Gastroesophageal sphincter (tissue), 4 donors: ENCODE measurements around the gene KLHDC7B. TPM values are rescaled to one million over a fixed set of nuclear protein-coding genes. Genes with fewer than 3 reads are reported as not detected.
"Not testable (repeated sequence)": the region's sequence is repeated elsewhere in the genome, so short reads cannot be mapped to it uniquely, and the experiment has no call there.

Experiments used
- ATAC-seq: fragments of 150-250 bp; one replicate; pipeline ENCODE4 v1.9.1; 2016; ENCODE audit warnings: mild to moderate bottlenecking, moderate library complexity
- H3K27ac ChIP-seq, 4 donors: fragments of 200-600 bp; sonication (generic) in 3 of 4; 1 replicate in 3 of 4; 2 replicates in 1 of 4; pipeline ENCODE4 v1.5.1; 2016 to 2019
- H3K27me3 ChIP-seq: fragments of 200-600 bp; sonication (generic); one replicate; pipeline ENCODE4 v1.5.1; 2019
- H3K36me3 ChIP-seq, 2 donors: fragments of 200-600 bp; sonication (generic); one replicate each; pipeline ENCODE4 v1.5.1; 2019; ENCODE audit warnings: control low read depth in 1 of 2
- H3K4me1 ChIP-seq, 3 donors: fragments of 200-600 bp; sonication (generic); 1 replicate in 2 of 3; 2 replicates in 1 of 3; pipeline ENCODE4 v1.5.1; 2016 to 2019; ENCODE audit warnings: control low read depth in 2 of 3
- H3K4me3 ChIP-seq, 2 donors: fragments of 200-600 bp; sonication (generic); one replicate each; pipeline ENCODE4 v1.5.1; 2019; ENCODE audit warnings: mild to moderate bottlenecking in 1 of 2, moderate library complexity in 1 of 2
- H3K9me3 ChIP-seq, 3 donors: fragments of 200-600 bp; sonication (generic); one replicate each; pipeline ENCODE4 v1.5.1; 2017 to 2019; ENCODE audit warnings: control low read depth in 2 of 3
- CTCF ChIP-seq, 4 experiments: fragments of 200-600 bp in 2 of 4; fragments of 450-650 bp in 2 of 4; sonication (generic) in 1 of 4; IDR thresholded peaks; one replicate each; pipeline ENCODE4 v1.5.1; 2017 to 2019; ENCODE audit warnings: antibody characterized with exemption in 4 of 4, mild to moderate bottlenecking in 2 of 4, moderate library complexity in 2 of 4
- EP300 ChIP-seq: sonication (generic); formaldehyde crosslinking; IDR thresholded peaks from one replicate; pipeline ENCODE4 v1.6.1; 2017; ENCODE audit warnings: antibody characterized with exemption, mild to moderate bottlenecking
- POLR2A ChIP-seq, 2 donors: fragments of 450-650 bp; IDR thresholded peaks; one replicate each; pipeline ENCODE4 v1.6.1; 2017; ENCODE audit warnings: antibody characterized with exemption in 2 of 2, mild to moderate bottlenecking in 2 of 2, moderate library complexity in 1 of 2
- POLR2AphosphoS5 ChIP-seq: sonication (generic); formaldehyde crosslinking; IDR thresholded peaks from one replicate; pipeline ENCODE4 v1.6.1; 2017; ENCODE audit warnings: antibody characterized with exemption
- WGBS, 2 donors: methylation state at CpG; one replicate each; pipeline ENCODE4 v1.1.5; 2018; ENCODE audit warnings: low coverage in 1 of 2; 5-methylcytosine and 5-hydroxymethylcytosine counted together
- total RNA-seq, 4 donors: library from RNA; depleted of rRNA; stranded (reverse); fragments of >200 nt; gene quantifications; one replicate each; pipeline ENCODE4 v1.1.0, GENCODE V29; 2016

Gene KLHDC7B
- total RNA-seq, 4 donors from 2014 or later = 0.08 to 0.31 (median 0.27) TPM; not detected in 1

- no peak for ATAC-seq
- Histone ChIP-seq H3K36me3 (no peaks in the 10 kb centered on the region), H3K4me1 (peaks cover 0 to 11% (median 0%) of the 10 kb centered on the region in 3 donors), H3K27ac (peak overlapping the region in 3 of 4 donors; percentile 68 to 85 (median 74)), H3K9me3 (no peaks in the 10 kb centered on the region), H3K4me3 (no peak overlapping the region), H3K27me3 (peaks cover 71% of the 10 kb centered on the region)
- TF ChIP-seq EP300 (no peak), POLR2A (IDR thresholded peaks at IDR 0.05) (no peak), CTCF (IDR thresholded peaks at IDR 0.05) (no peak), POLR2AphosphoS5 (no peak)
- 74 to 78% methylated on average over 6 to 13 of the region's 13 CpGs for WGBS, 2 donors
Measured at GRCh38 chr22:50537765-50538164, 7.9 kb upstream of the KLHDC7B start.

GRCh38 chr22:50540381-50540780 is 5.3 kb upstream of the KLHDC7B start:
- H3K36me3 ChIP-seq = no peaks in the 10 kb centered on the region
- WGBS, 2 donors = 82 to 91% methylated on average over 10 of the region's 10 CpGs
- peak overlapping the region in 2 of 4 donors; percentile 68 to 74 for H3K27ac ChIP-seq
- TF ChIP-seq EP300 (no peak), POLR2A (IDR thresholded peaks at IDR 0.05) (no peak), POLR2AphosphoS5 (no peak), CTCF (IDR thresholded peaks at IDR 0.05) (no peak)
- no peak overlapping the region for H3K4me3 ChIP-seq
- no peak for ATAC-seq
- H3K4me1 ChIP-seq = peaks cover 0 to 20% (median 9%) of the 10 kb centered on the region in 3 donors
- H3K27me3 ChIP-seq = peaks cover 66% of the 10 kb centered on the region
- no peaks in the 10 kb centered on the region for H3K9me3 ChIP-seq

GRCh38 chr22:50541667-50542026 is 4.1 kb upstream of the KLHDC7B start:
- Histone ChIP-seq H3K4me1 (peaks cover 0 to 21% (median 9%) of the 10 kb centered on the region in 3 donors), H3K27me3 (peaks cover 66% of the 10 kb centered on the region), H3K27ac (peak overlapping the region in 1 of 4 donors; percentile 42)
- WGBS, 2 donors = 48 to 70% methylated on average over 2 to 5 of the region's 5 CpGs
- not testable (repeated sequence) for H3K4me3 ChIP-seq, ATAC-seq, H3K9me3 ChIP-seq, H3K36me3 ChIP-seq

- H3K27me3 ChIP-seq = peaks cover 66% of the 10 kb centered on the region
Measured at GRCh38 chr22:50542416-50542927, 3.2 kb upstream of the KLHDC7B start.

GRCh38 chr22:50544078-50544745 is 1.5 kb upstream of the KLHDC7B start:
- H3K27ac ChIP-seq = peak overlapping the region in 1 of 4 donors; percentile 42
- no peaks in the 10 kb centered on the region for H3K9me3 ChIP-seq
- ATAC-seq = peak; percentile 40
- WGBS, 2 donors = 20% methylated on average over 1 of the region's 52 CpGs; no CpG with 5 or more reads in 1 of the 2 donors
- no peaks in the 10 kb centered on the region for H3K36me3 ChIP-seq
- H3K4me3 ChIP-seq = peak overlapping the region in 1 of 2 donors; percentile 37
- peaks cover 0 to 34% (median 17%) of the 10 kb centered on the region in 3 donors for H3K4me1 ChIP-seq
- H3K27me3 ChIP-seq = peaks cover 68% of the 10 kb centered on the region
- TF ChIP-seq POLR2A (IDR thresholded peaks at IDR 0.05) = no peak
- peak in 3 of 4 experiments; percentile 31 to 66 (median 56) for TF ChIP-seq CTCF (IDR thresholded peaks at IDR 0.05)

More at GRCh38 chr22:50542416-50542927, 3.2 kb upstream of the KLHDC7B start:
- TF ChIP-seq CTCF (IDR thresholded peaks at IDR 0.05) = no peak
- TF ChIP-seq POLR2A (IDR thresholded peaks at IDR 0.05) = no peak
- no peak for TF ChIP-seq POLR2AphosphoS5
- TF ChIP-seq EP300 = no peak
- Histone ChIP-seq H3K36me3 (no peaks in the 10 kb centered on the region), H3K4me3 (no peak overlapping the region), H3K4me1 (peaks cover 0 to 29% (median 9%) of the 10 kb centered on the region in 3 donors), H3K9me3 (no peaks in the 10 kb centered on the region), H3K27ac (no peak overlapping the region)
- WGBS, 2 donors = 88 to 98% methylated on average over 14 to 19 of the region's 19 CpGs
- ATAC-seq = no peak
